Right lobe of liver (tissue), 4 donors: ENCODE data around the gene PCGF2.

Experiments
- CTCF ChIP-seq, 4 donors: fragments of 200-600 bp in 3 of 4; fragments of 450-650 bp in 1 of 4; IDR thresholded peaks; one replicate each; pipeline versions ENCODE4 v1.5.1 to v1.8.0; 2016 to 2022; ENCODE audit warnings: antibody characterized with exemption in 4 of 4, mild to moderate bottlenecking in 2 of 4
- POLR2A ChIP-seq: fragments of 450-650 bp; IDR thresholded peaks from one replicate; pipeline ENCODE4 v1.6.1; 2017; ENCODE audit warnings: antibody characterized with exemption, mild to moderate bottlenecking
- donor health status: DM: no; HTN: no; CAD: no.
- donor health status: DM: no; HTN: no; CAD: no.
- donor health status: DM: no; HTN: yes; CAD: no.

DNA sequence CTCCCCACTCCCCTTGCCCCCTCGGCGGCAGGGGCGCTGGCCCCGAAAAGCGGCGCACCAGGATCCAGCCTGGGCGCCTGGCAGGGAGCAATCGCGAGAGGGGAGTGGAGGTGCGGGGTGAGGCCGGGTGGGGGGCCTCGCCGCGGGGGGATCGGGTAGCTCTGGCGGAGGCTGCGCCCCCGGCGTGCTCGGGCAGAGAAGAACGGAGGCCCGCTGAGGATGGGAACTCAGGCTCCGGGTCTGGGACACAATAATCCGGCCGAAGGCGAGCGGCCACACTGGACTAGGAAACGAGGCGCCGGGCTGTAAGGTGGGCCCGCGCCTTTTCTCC, 721 bp upstream of the PCGF2 start:
- TF ChIP-seq CTCF (IDR thresholded peaks at IDR 0.05) (no peak), POLR2A (no peak)
